NK-92 (cell line): ENCODE data around the gene TRPM2.
"Not testable (repeated sequence)": the region's sequence is repeated elsewhere in the genome, so short reads cannot be mapped to it uniquely, and the experiment has no call there.

ENCODE experiments used
- DNase-seq: peaks from one replicate; lab custom pipeline; 2025; ENCODE audit not compliant: unreplicated experiment; lab: John Stamatoyannopoulos, UW

Gene TRPM2

GRCh38 chr21:44351535-44352252 is 1.7 kb upstream of the TRPM2 start:
- no peak for DNase-seq

- no peak for DNase-seq
Observed at GRCh38 chr21:44352253-44352860, 1.1 kb upstream of the TRPM2 start.

GRCh38 chr21:44354001-44354405 is 582 bp downstream of the TRPM2 start:
- no peak for DNase-seq

- no peak for DNase-seq
Observed at GRCh38 chr21:44354775-44355771, 1.7 kb downstream of the TRPM2 start.

- no peak for DNase-seq
Observed at GRCh38 chr21:44356160-44356559, 2.7 kb downstream of the TRPM2 start.

- DNase-seq = no peak
Observed at GRCh38 chr21:44356636-44357035, 3.2 kb downstream of the TRPM2 start.

- no peak for DNase-seq
Observed at GRCh38 chr21:44357064-44357837, 3.8 kb downstream of the TRPM2 start.

GRCh38 chr21:44359396-44359795 is 6.0 kb downstream of the TRPM2 start:
- DNase-seq = no peak

- DNase-seq = no peak
Observed at GRCh38 chr21:44360159-44360558, 6.7 kb downstream of the TRPM2 start.

GRCh38 chr21:44361903-44362302 is 8.5 kb downstream of the TRPM2 start:
- DNase-seq = not testable (repeated sequence)

GRCh38 chr21:44363278-44363677 is 9.9 kb downstream of the TRPM2 start:
- DNase-seq = no peak

- no peak for DNase-seq
Observed at GRCh38 chr21:44364151-44365053, 11.0 kb downstream of the TRPM2 start.

GRCh38 chr21:44365251-44365966 is 12.0 kb downstream of the TRPM2 start:
- DNase-seq = no peak

- no peak for DNase-seq
Observed at GRCh38 chr21:44365967-44366585, 12.7 kb downstream of the TRPM2 start.

GRCh38 chr21:44366586-44367211 is 13.3 kb downstream of the TRPM2 start:
- no peak for DNase-seq

- no peak for DNase-seq
Observed at GRCh38 chr21:44368711-44369446, 15.5 kb downstream of the TRPM2 start.

GRCh38 chr21:44370027-44370735 is 16.8 kb downstream of the TRPM2 start:
- no peak for DNase-seq
